MG63 (cell line): Measurements from ENCODE around the gene PIK3R3. TPM values are rescaled to one million over a fixed set of nuclear protein-coding genes. Genes with fewer than 3 reads are reported as not detected.
A peak's percentile ranks its signal among the peaks of the same experiment; 100 is the strongest.

Source experiments
- DNase-seq: peaks from one replicate; pipeline ENCODE4 v3.0.0-alpha.2; 2020
- H3K27me3 ChIP-seq: fragments of 250-450 bp; sonication (Bioruptor Pico); 2 replicates; pipeline ENCODE4 v1.5.1; 2020; ENCODE audit warnings: mild to moderate bottlenecking, moderate library complexity
- H3K36me3 ChIP-seq: fragments of 250-450 bp; sonication (Bioruptor Pico); 2 replicates; pipeline ENCODE4 v1.5.1; 2020; ENCODE audit warnings: mild to moderate bottlenecking, moderate library complexity
- H3K4me3 ChIP-seq: fragments of 250-450 bp; sonication (Bioruptor Pico); 2 replicates; pipeline ENCODE4 v1.5.1; 2020; ENCODE audit warnings: mild to moderate bottlenecking, moderate library complexity
- H3K9me3 ChIP-seq: fragments of 250-450 bp; sonication (Bioruptor Pico); 2 replicates; pipeline ENCODE4 v1.5.1; 2020; ENCODE audit warnings: mild to moderate bottlenecking, moderate library complexity
- total RNA-seq: library from RNA; depleted of rRNA; stranded (reverse); fragments of >200 nt; shearing (Covaris generic); gene quantifications from 2 replicates; pipeline ENCODE4 v1.2.3, GENCODE V29; 2014; ENCODE audit warnings: low replicate concordance

The PIK3R3 gene
- total RNA-seq, 1 experiment from 2014 or later: 2.5 TPM

- H3K27me3 ChIP-seq: no peaks in the 10 kb centered on the region; the same call in 1 of the 2 replicates
- no peaks in the 10 kb centered on the region for H3K9me3 ChIP-seq
- no peak for DNase-seq
- peak overlapping the region; percentile 28 for H3K4me3 ChIP-seq
- no peaks in the 10 kb centered on the region for H3K36me3 ChIP-seq
These were observed 34.4 kb upstream of the PIK3R3 start for GRCh38 chr1:46166521-46167462.

GRCh38 chr1:46160212-46160611 lies 27.8 kb upstream of the PIK3R3 start:
- no peaks in the 10 kb centered on the region for H3K9me3 ChIP-seq
- no peak overlapping the region for H3K4me3 ChIP-seq
- H3K27me3 ChIP-seq: no peaks in the 10 kb centered on the region
- no peaks in the 10 kb centered on the region for H3K36me3 ChIP-seq
- no peak for DNase-seq

GRCh38 chr1:46159516-46159915 lies 27.1 kb upstream of the PIK3R3 start:
- no peak overlapping the region for H3K4me3 ChIP-seq
- no peaks in the 10 kb centered on the region for H3K36me3 ChIP-seq

GRCh38 chr1:46158312-46159281 lies 26.2 kb upstream of the PIK3R3 start:
- no peaks in the 10 kb centered on the region for H3K9me3 ChIP-seq
- no peak for DNase-seq
- no peak overlapping the region for H3K4me3 ChIP-seq
- H3K36me3 ChIP-seq: no peaks in the 10 kb centered on the region
- no peaks in the 10 kb centered on the region for H3K27me3 ChIP-seq

More at GRCh38 chr1:46159516-46159915, 27.1 kb upstream of the PIK3R3 start:
- Histone ChIP-seq H3K9me3 (no peaks in the 10 kb centered on the region), H3K27me3 (no peaks in the 10 kb centered on the region)
- DNase-seq: no peak

GRCh38 chr1:46157916-46158311 lies 25.5 kb upstream of the PIK3R3 start:
- no peak overlapping the region for H3K4me3 ChIP-seq
- H3K27me3 ChIP-seq: no peaks in the 10 kb centered on the region
- no peaks in the 10 kb centered on the region for H3K36me3 ChIP-seq
- no peak for DNase-seq
- no peaks in the 10 kb centered on the region for H3K9me3 ChIP-seq

GRCh38 chr1:46153732-46154131 lies 21.3 kb upstream of the PIK3R3 start:
- Histone ChIP-seq H3K36me3 (no peaks in the 10 kb centered on the region), H3K4me3 (no peak overlapping the region), H3K9me3 (no peaks in the 10 kb centered on the region), H3K27me3 (no peaks in the 10 kb centered on the region)
- no peak for DNase-seq

- no peak for DNase-seq
- Histone ChIP-seq H3K4me3 (no peak overlapping the region), H3K9me3 (no peaks in the 10 kb centered on the region), H3K36me3 (no peaks in the 10 kb centered on the region), H3K27me3 (no peaks in the 10 kb centered on the region)
These were observed 20.8 kb upstream of the PIK3R3 start for GRCh38 chr1:46153228-46153627.

- no peaks in the 10 kb centered on the region for H3K27me3 ChIP-seq
- DNase-seq: no peak
- H3K4me3 ChIP-seq: no peak overlapping the region
- no peaks in the 10 kb centered on the region for H3K36me3 ChIP-seq
- H3K9me3 ChIP-seq: no peaks in the 10 kb centered on the region
These were observed 19.6 kb upstream of the PIK3R3 start for GRCh38 chr1:46152016-46152415.

GRCh38 chr1:46150085-46150484 lies 17.7 kb upstream of the PIK3R3 start:
- H3K9me3 ChIP-seq: no peaks in the 10 kb centered on the region
- H3K36me3 ChIP-seq: no peaks in the 10 kb centered on the region
- no peak overlapping the region for H3K4me3 ChIP-seq
- no peak for DNase-seq
- no peaks in the 10 kb centered on the region for H3K27me3 ChIP-seq

- Histone ChIP-seq H3K4me3 (no peak overlapping the region), H3K36me3 (no peaks in the 10 kb centered on the region), H3K27me3 (no peaks in the 10 kb centered on the region), H3K9me3 (no peaks in the 10 kb centered on the region)
- no peak for DNase-seq
These were observed 15.9 kb upstream of the PIK3R3 start for GRCh38 chr1:46148318-46148717.

GRCh38 chr1:46137916-46138315 lies 5.5 kb upstream of the PIK3R3 start:
- Histone ChIP-seq H3K36me3 (no peaks in the 10 kb centered on the region; the same call in 1 of the 2 replicates), H3K9me3 (no peaks in the 10 kb centered on the region), H3K27me3 (no peaks in the 10 kb centered on the region), H3K4me3 (no peak overlapping the region)
- DNase-seq: no peak

GRCh38 chr1:46136711-46137110 lies 4.3 kb upstream of the PIK3R3 start:
- Histone ChIP-seq H3K36me3 (no peaks in the 10 kb centered on the region; the same call in 1 of the 2 replicates), H3K9me3 (no peaks in the 10 kb centered on the region), H3K4me3 (no peak overlapping the region), H3K27me3 (no peaks in the 10 kb centered on the region)
- no peak for DNase-seq

GRCh38 chr1:46134660-46135331 lies 2.4 kb upstream of the PIK3R3 start:
- no peak overlapping the region for H3K4me3 ChIP-seq
- H3K27me3 ChIP-seq: no peaks in the 10 kb centered on the region

GRCh38 chr1:46133781-46134350 lies 1.4 kb upstream of the PIK3R3 start:
- H3K36me3 ChIP-seq: no peaks in the 10 kb centered on the region; the same call in 1 of the 2 replicates
- no peak for DNase-seq
- no peaks in the 10 kb centered on the region for H3K9me3 ChIP-seq
- H3K4me3 ChIP-seq: peak overlapping the region; percentile 97
- no peaks in the 10 kb centered on the region for H3K27me3 ChIP-seq

More at GRCh38 chr1:46134660-46135331, 2.4 kb upstream of the PIK3R3 start:
- Histone ChIP-seq H3K36me3 (no peaks in the 10 kb centered on the region; the same call in 1 of the 2 replicates), H3K9me3 (no peaks in the 10 kb centered on the region)
- DNase-seq: no peak

GRCh38 chr1:46133181-46133658 lies 791 bp upstream of the PIK3R3 start:
- no peak for DNase-seq
- no peaks in the 10 kb centered on the region; the same call in 1 of the 2 replicates for H3K36me3 ChIP-seq
- no peaks in the 10 kb centered on the region for H3K9me3 ChIP-seq
- H3K4me3 ChIP-seq: peak overlapping the region; percentile 97
- H3K27me3 ChIP-seq: no peaks in the 10 kb centered on the region
